Retinal pigment epithelial cell (primary cell): ENCODE data around the gene RGS6.

Experiments
- DNase-seq: peaks from one replicate; pipeline ENCODE4 v3.0.0-alpha.2; 2010; ENCODE audit warnings: low read depth
- H3K4me3 ChIP-seq: 2 replicates; pipeline ENCODE4 v1.5.1; 2011; ENCODE audit warnings: mild to moderate bottlenecking, low read length, control low read depth, moderate library complexity
- CTCF ChIP-seq: conservative IDR thresholded peaks from 2 replicates; pipeline ENCODE4 v1.5.1; 2011; ENCODE audit warnings: low read depth, low read length, control low read depth, inconsistent platforms

The RGS6 gene

GRCh38 chr14:72070458-72070857 lies 138.2 kb downstream of the RGS6 start:
- DNase-seq = no peak
- no peak overlapping the region for H3K4me3 ChIP-seq
- TF ChIP-seq CTCF = no peak

GRCh38 chr14:72075649-72076334 lies 143.6 kb downstream of the RGS6 start:
- no peak for TF ChIP-seq CTCF
- no peak for DNase-seq
- H3K4me3 ChIP-seq = no peak overlapping the region

GRCh38 chr14:72081137-72081536 lies 148.9 kb downstream of the RGS6 start:
- no peak for TF ChIP-seq CTCF
- H3K4me3 ChIP-seq = no peak overlapping the region
- no peak for DNase-seq

- DNase-seq = no peak
- H3K4me3 ChIP-seq = no peak overlapping the region
- TF ChIP-seq CTCF = no peak
Observed at GRCh38 chr14:72084935-72085334, 152.7 kb downstream of the RGS6 start.

GRCh38 chr14:72089625-72090024 lies 157.4 kb downstream of the RGS6 start:
- TF ChIP-seq CTCF = no peak
- H3K4me3 ChIP-seq = no peak overlapping the region
- DNase-seq = no peak

- no peak for DNase-seq
- H3K4me3 ChIP-seq = no peak overlapping the region
- no peak for TF ChIP-seq CTCF
Observed at GRCh38 chr14:72094844-72095582, 162.8 kb downstream of the RGS6 start.
